Loucy (cell line): ENCODE measurements around the gene ACADSB.

Source experiments
- CTCF ChIP-seq: fragments of 200-600 bp; sonication (generic); conservative IDR thresholded peaks from 2 replicates; pipeline ENCODE4 v1.5.1; 2014; ENCODE audit warnings: mild to moderate bottlenecking, antibody characterized with exemption, low read length
- EZH2phosphoT487 ChIP-seq: fragments of 200-600 bp; IDR thresholded peaks from 2 replicates; pipeline ENCODE4 v1.6.1; 2018; ENCODE audit warnings: antibody characterized with exemption, mild to moderate bottlenecking, moderate library complexity, borderline replicate concordance

- no peak for TF ChIP-seq CTCF
- no peak for TF ChIP-seq EZH2phosphoT487
Measured at GRCh38 chr10:123034332-123034731, 25.5 kb downstream of the ACADSB start.
